ENCODE results near the gene ERAL1. TPM values are rescaled to one million over a fixed set of nuclear protein-coding genes. Genes with fewer than 3 reads are reported as not detected.
"Not testable (repeated sequence)": the region's sequence is repeated elsewhere in the genome, so short reads cannot be mapped to it uniquely, and the experiment has no call there.

Gene ERAL1
- total RNA-seq, 2 donors from 2014 or later, result 48.6 to 68.1 TPM

GRCh38 chr17:28888832-28889231 lies 34.0 kb downstream of the ERAL1 start:
- no peaks in the 10 kb centered on the region for H3K9me3 Mint-ChIP-seq
- ATAC-seq (replicated peaks in 1 of 2) (no peak), DNase-seq (no peak)
- H3K36me3 Mint-ChIP-seq (ENCODE audit: insufficient read depth in 2 of 2), result peaks cover 5 to 13% of the 10 kb centered on the region in 2 donors
- peak overlapping the region; percentile 36 for H3K27ac Mint-ChIP-seq
- peaks cover 50% of the 10 kb centered on the region for H3K4me1 Mint-ChIP-seq (ENCODE audit: low read depth)
- H3K4me3 Mint-ChIP-seq, result no peak overlapping the region
- no peaks in the 10 kb centered on the region for H3K27me3 Mint-ChIP-seq (ENCODE audit: low read depth)

- ATAC-seq (replicated peaks in 1 of 2), result no peak
Observed at GRCh38 chr17:28889996-28890395, 35.2 kb downstream of the ERAL1 start.

GRCh38 chr17:28891201-28891600 lies 36.4 kb downstream of the ERAL1 start:
- Mint-ChIP-seq H3K4me1 (ENCODE audit: low read depth) (peaks cover 61% of the 10 kb centered on the region), H3K36me3 (ENCODE audit: insufficient read depth in 2 of 2) (peaks cover 3 to 15% of the 10 kb centered on the region in 2 donors), H3K4me3 (peak overlapping the region in 1 of 2 donors; percentile 76), H3K9me3 (no peaks in the 10 kb centered on the region), H3K27me3 (ENCODE audit: low read depth) (no peaks in the 10 kb centered on the region), H3K27ac (peak overlapping the region; percentile 99)
- DNase-seq (no peak), ATAC-seq (replicated peaks in 1 of 2) (no peak)

More at GRCh38 chr17:28889996-28890395, 35.2 kb downstream of the ERAL1 start:
- H3K4me1 Mint-ChIP-seq (ENCODE audit: low read depth), result peaks cover 53% of the 10 kb centered on the region
- H3K4me3 Mint-ChIP-seq, result no peak overlapping the region
- no peak overlapping the region for H3K27ac Mint-ChIP-seq
- H3K27me3 Mint-ChIP-seq (ENCODE audit: low read depth), result no peaks in the 10 kb centered on the region
- no peaks in the 10 kb centered on the region for H3K9me3 Mint-ChIP-seq
- no peak for DNase-seq
- H3K36me3 Mint-ChIP-seq (ENCODE audit: insufficient read depth in 2 of 2), result peaks cover 5 to 13% of the 10 kb centered on the region in 2 donors

- H3K4me3 Mint-ChIP-seq, result peak overlapping the region; percentile 76 to 98
Observed at GRCh38 chr17:28892024-28892423, 37.2 kb downstream of the ERAL1 start.

GRCh38 chr17:28893248-28894183 lies 38.7 kb downstream of the ERAL1 start:
- H3K27ac Mint-ChIP-seq, result peak overlapping the region; percentile 100
- not testable (repeated sequence) for H3K9me3 Mint-ChIP-seq; H3K27me3 Mint-ChIP-seq (ENCODE audit: low read depth)
- DNase-seq (peak; percentile 48 to 54), ATAC-seq (replicated peaks in 1 of 2) (peak; percentile 37 to 40)
- peak overlapping the region; percentile 98 to 99 for H3K4me3 Mint-ChIP-seq
- H3K4me1 Mint-ChIP-seq (ENCODE audit: low read depth), result peaks cover 70% of the 10 kb centered on the region
- peaks cover 6 to 15% of the 10 kb centered on the region in 2 donors for H3K36me3 Mint-ChIP-seq (ENCODE audit: insufficient read depth in 2 of 2)

More at GRCh38 chr17:28892024-28892423, 37.2 kb downstream of the ERAL1 start:
- ATAC-seq (replicated peaks in 1 of 2), result no peak
- H3K36me3 Mint-ChIP-seq (ENCODE audit: insufficient read depth in 2 of 2), result peaks cover 3 to 15% of the 10 kb centered on the region in 2 donors
- peak overlapping the region; percentile 99 for H3K27ac Mint-ChIP-seq
- H3K9me3 Mint-ChIP-seq, result no peaks in the 10 kb centered on the region
- H3K4me1 Mint-ChIP-seq (ENCODE audit: low read depth), result peaks cover 59% of the 10 kb centered on the region
- no peak for DNase-seq
- no peaks in the 10 kb centered on the region for H3K27me3 Mint-ChIP-seq (ENCODE audit: low read depth)

- Mint-ChIP-seq H3K36me3 (ENCODE audit: insufficient read depth in 2 of 2) (peaks cover 9 to 25% of the 10 kb centered on the region in 2 donors), H3K4me3 (peak overlapping the region; percentile 95 to 99), H3K27ac (peak overlapping the region; percentile 98), H3K4me1 (ENCODE audit: low read depth) (peaks cover 78% of the 10 kb centered on the region), H3K9me3 (peaks cover 0 to 2% of the 10 kb centered on the region in 2 donors), H3K27me3 (ENCODE audit: low read depth) (no peaks in the 10 kb centered on the region)
- ATAC-seq (replicated peaks in 1 of 2) (no peak), DNase-seq (no peak)
Observed at GRCh38 chr17:28895794-28896447, 41.1 kb downstream of the ERAL1 start.

GRCh38 chr17:28896491-28896883 lies 41.7 kb downstream of the ERAL1 start:
- Mint-ChIP-seq H3K36me3 (ENCODE audit: insufficient read depth in 2 of 2) (peaks cover 7 to 22% of the 10 kb centered on the region in 2 donors), H3K4me3 (peak overlapping the region; percentile 95 to 99), H3K27me3 (ENCODE audit: low read depth) (no peaks in the 10 kb centered on the region), H3K9me3 (peaks cover 0 to 2% of the 10 kb centered on the region in 2 donors), H3K27ac (peak overlapping the region; percentile 98), H3K4me1 (ENCODE audit: low read depth) (peaks cover 76% of the 10 kb centered on the region)
- DNase-seq, result no peak
- no peak for ATAC-seq (replicated peaks in 1 of 2)

GRCh38 chr17:28896884-28897768 lies 42.3 kb downstream of the ERAL1 start, which contains the start of gene FLOT2:
TSS of gene FLOT2 (minus strand) at chr17:28897733. CDS start at chr17:28897574, 159 bp downstream.
- peak within 1 kb of the TSS; percentile 98 for H3K27ac Mint-ChIP-seq
- peaks cover 77% of the 10 kb centered on the region for H3K4me1 Mint-ChIP-seq (ENCODE audit: low read depth)
- peak; percentile 66 to 75 for ATAC-seq (replicated peaks in 1 of 2)
- peaks cover 0 to 2% of the 10 kb centered on the region in 2 donors for H3K9me3 Mint-ChIP-seq
- no peaks in the 10 kb centered on the region for H3K27me3 Mint-ChIP-seq (ENCODE audit: low read depth)
- peak; percentile 71 to 80 for DNase-seq
- peaks cover 8 to 22% of the 10 kb centered on the region in 2 donors for H3K36me3 Mint-ChIP-seq (ENCODE audit: insufficient read depth in 2 of 2)
- H3K4me3 Mint-ChIP-seq, result peak within 1 kb of the TSS; percentile 95 to 99

- DNase-seq (no peak), ATAC-seq (replicated peaks in 1 of 2) (no peak)
- H3K36me3 Mint-ChIP-seq (ENCODE audit: insufficient read depth in 2 of 2), result peaks cover 9 to 23% of the 10 kb centered on the region in 2 donors
- H3K4me3 Mint-ChIP-seq, result peak overlapping the region; percentile 95 to 99
- peaks cover 0 to 2% of the 10 kb centered on the region in 2 donors for H3K9me3 Mint-ChIP-seq
- no peaks in the 10 kb centered on the region for H3K27me3 Mint-ChIP-seq (ENCODE audit: low read depth)
- peaks cover 73% of the 10 kb centered on the region for H3K4me1 Mint-ChIP-seq (ENCODE audit: low read depth)
- H3K27ac Mint-ChIP-seq, result peak overlapping the region; percentile 89
Observed at GRCh38 chr17:28897769-28898526, 43.1 kb downstream of the ERAL1 start.

GRCh38 chr17:28898527-28898955 lies 43.7 kb downstream of the ERAL1 start:
- DNase-seq, result no peak
- Mint-ChIP-seq H3K36me3 (ENCODE audit: insufficient read depth in 2 of 2) (peaks cover 9 to 18% of the 10 kb centered on the region in 2 donors), H3K27ac (no peak overlapping the region), H3K4me3 (peak overlapping the region in 1 of 2 donors; percentile 95), H3K9me3 (peaks cover 0 to 2% of the 10 kb centered on the region in 2 donors), H3K27me3 (ENCODE audit: low read depth) (no peaks in the 10 kb centered on the region), H3K4me1 (ENCODE audit: low read depth) (peaks cover 72% of the 10 kb centered on the region)
- no peak for ATAC-seq (replicated peaks in 1 of 2)

- Mint-ChIP-seq H3K27me3 (ENCODE audit: low read depth) (no peaks in the 10 kb centered on the region), H3K4me1 (ENCODE audit: low read depth) (peaks cover 72% of the 10 kb centered on the region), H3K9me3 (peaks cover 0 to 2% of the 10 kb centered on the region in 2 donors), H3K4me3 (peak overlapping the region; percentile 6 to 33), H3K36me3 (ENCODE audit: insufficient read depth in 2 of 2) (peaks cover 9 to 18% of the 10 kb centered on the region in 2 donors), H3K27ac (no peak overlapping the region)
- ATAC-seq (replicated peaks in 1 of 2) (no peak), DNase-seq (no peak)
Observed at GRCh38 chr17:28899212-28899815, 44.5 kb downstream of the ERAL1 start.
